Hepatocyte (in vitro differentiated cells): ENCODE results near the gene CLVS2. TPM values are rescaled to one million over a fixed set of nuclear protein-coding genes. Genes with fewer than 3 reads are reported as not detected.

ENCODE experiments used
- DNase-seq: peaks from one replicate; pipeline ENCODE4 v3.0.0-alpha.2; 2016; ENCODE audit warnings: low spot score
- H2AFZ ChIP-seq: fragments of 200-600 bp; sonication (generic); 2 replicates; pipeline ENCODE4 v1.6.0; 2016; ENCODE audit warnings: antibody characterized with exemption, mild to moderate bottlenecking
- H3K27ac ChIP-seq: fragments of 200-600 bp; sonication (generic); 2 replicates; pipeline ENCODE4 v1.5.1; 2016; ENCODE audit warnings: mild to moderate bottlenecking
- H3K27me3 ChIP-seq: fragments of 200-600 bp; sonication (generic); 2 replicates; pipeline ENCODE4 v1.6.1; 2016
- H3K36me3 ChIP-seq: fragments of 200-600 bp; sonication (generic); replicated peaks from 2 replicates; pipeline ENCODE4 v1.5.1; 2016; ENCODE audit warnings: low read depth; ENCODE audit not compliant: insufficient read depth
- H3K4me1 ChIP-seq: fragments of 200-600 bp; sonication (generic); 2 replicates; pipeline ENCODE4 v1.5.1; 2016; ENCODE audit warnings: mild to moderate bottlenecking, moderate library complexity; ENCODE audit not compliant: insufficient read depth
- H3K4me2 ChIP-seq: fragments of 200-600 bp; sonication (generic); 2 replicates; pipeline ENCODE4 v1.6.0; 2016
- H3K4me3 ChIP-seq: fragments of 200-600 bp; sonication (generic); 2 replicates; pipeline ENCODE4 v1.5.1; 2016; ENCODE audit warnings: mild to moderate bottlenecking
- H3K79me2 ChIP-seq: fragments of 200-600 bp; sonication (generic); 2 replicates; pipeline ENCODE4 v1.6.0; 2017; ENCODE audit warnings: mild to moderate bottlenecking
- H3K9me2 ChIP-seq: fragments of 200-600 bp; sonication (generic); replicated peaks from 2 replicates; pipeline ENCODE4 v1.6.0; 2017; ENCODE audit warnings: mild to moderate bottlenecking; ENCODE audit not compliant: insufficient read depth
- H3K9me3 ChIP-seq: fragments of 200-600 bp; sonication (generic); 2 replicates; pipeline ENCODE4 v1.5.1; 2016; ENCODE audit warnings: low read depth, mild to moderate bottlenecking
- H4K20me1 ChIP-seq: fragments of 200-600 bp; sonication (generic); 2 replicates; pipeline ENCODE4 v1.6.0; 2016; ENCODE audit warnings: mild to moderate bottlenecking; ENCODE audit not compliant: insufficient read depth, poor library complexity, severe bottlenecking
- CTCF ChIP-seq: fragments of 200-600 bp; sonication (generic); IDR thresholded peaks from 2 replicates; pipeline ENCODE4 v1.5.1; 2016; ENCODE audit warnings: antibody characterized with exemption, mild to moderate bottlenecking; ENCODE audit not compliant: poor library complexity
- EZH2 ChIP-seq: fragments of 200-600 bp; sonication (generic); IDR thresholded peaks from 2 replicates; pipeline ENCODE4 v1.6.1; 2016; ENCODE audit warnings: antibody characterized with exemption, mild to moderate bottlenecking, borderline replicate concordance
- EZH2phosphoT487 ChIP-seq: fragments of 200-600 bp; sonication (generic); IDR thresholded peaks from one replicate; pipeline ENCODE4 v1.6.1; 2018; ENCODE audit warnings: antibody characterized with exemption, mild to moderate bottlenecking, low read depth, moderate library complexity; ENCODE audit not compliant: unreplicated experiment, severe bottlenecking
- WGBS: methylation state at CpG from one replicate; pipeline ENCODE4 v1.1.6; 2016; ENCODE audit warnings: low lambda C conversion rate; ENCODE audit errors: missing lambda C conversion rate; 5-methylcytosine and 5-hydroxymethylcytosine counted together
- polyA plus RNA-seq: library from polyadenylated mRNA; unstranded; fragments of >200 nt; fragmentation: Nextera tagmentation; extraction: Ambion mirVana; gene quantifications from 2 replicates; pipeline ENCODE4 v1.2.1, GENCODE V29; 2016
- total RNA-seq: library from RNA; depleted of rRNA; stranded (reverse); fragments of >200 nt; gene quantifications from 2 replicates; pipeline ENCODE4 v1.2.3, GENCODE V29; 2014

Gene CLVS2
- total and polyA plus RNA-seq, 2 experiments from 2014 or later: 0.07 TPM; not detected in 1

GRCh38 chr6:123064038-123064437 lies 68.0 kb downstream of the CLVS2 start:
- H3K36me3 ChIP-seq: no peaks in the 10 kb centered on the region
- H3K9me2 ChIP-seq: no peaks in the 10 kb centered on the region
- H3K4me2 ChIP-seq: no peak overlapping the region
- no peaks in the 10 kb centered on the region for H3K4me1 ChIP-seq
- 74% methylated on average over 2 of the region's 2 CpGs for WGBS
- H3K9me3 ChIP-seq: no peaks in the 10 kb centered on the region
- DNase-seq: no peak
- no peak overlapping the region for H2AFZ ChIP-seq
- H4K20me1 ChIP-seq: no peaks in the 10 kb centered on the region
- TF ChIP-seq CTCF (no peak), EZH2phosphoT487 (no peak), EZH2 (no peak)
- H3K27ac ChIP-seq: no peak overlapping the region
- H3K4me3 ChIP-seq: no peak overlapping the region
- no peaks in the 10 kb centered on the region for H3K27me3 ChIP-seq
- no peaks in the 10 kb centered on the region for H3K79me2 ChIP-seq

GRCh38 chr6:123074616-123075015 lies 78.6 kb downstream of the CLVS2 start:
- no peak for DNase-seq
- no peak for TF ChIP-seq CTCF
- no peak for TF ChIP-seq EZH2
- no peak for TF ChIP-seq EZH2phosphoT487
- peaks cover 3% of the 10 kb centered on the region for H3K9me2 ChIP-seq
- no peaks in the 10 kb centered on the region for H3K9me3 ChIP-seq
- H3K79me2 ChIP-seq: no peaks in the 10 kb centered on the region
- no peak overlapping the region for H3K27ac ChIP-seq
- H3K4me2 ChIP-seq: no peak overlapping the region
- H3K4me3 ChIP-seq: no peak overlapping the region
- no peak overlapping the region for H2AFZ ChIP-seq
- H4K20me1 ChIP-seq: no peaks in the 10 kb centered on the region
- H3K4me1 ChIP-seq: no peaks in the 10 kb centered on the region
- WGBS: 76% methylated on average over 2 of the region's 2 CpGs
- H3K36me3 ChIP-seq: no peaks in the 10 kb centered on the region
- no peaks in the 10 kb centered on the region for H3K27me3 ChIP-seq

- TF ChIP-seq EZH2 (no peak), CTCF (no peak), EZH2phosphoT487 (no peak)
- no peaks in the 10 kb centered on the region for H3K9me3 ChIP-seq
- H2AFZ ChIP-seq: no peak overlapping the region
These were observed 89.4 kb downstream of the CLVS2 start for GRCh38 chr6:123085403-123085802.

GRCh38 chr6:123089226-123089625 lies 93.2 kb downstream of the CLVS2 start:
- Histone ChIP-seq H3K27ac (no peak overlapping the region), H3K4me3 (no peak overlapping the region), H3K79me2 (no peaks in the 10 kb centered on the region), H2AFZ (no peak overlapping the region), H3K36me3 (no peaks in the 10 kb centered on the region), H3K27me3 (no peaks in the 10 kb centered on the region), H3K4me1 (no peaks in the 10 kb centered on the region), H3K9me2 (no peaks in the 10 kb centered on the region), H4K20me1 (no peaks in the 10 kb centered on the region), H3K4me2 (no peak overlapping the region), H3K9me3 (no peaks in the 10 kb centered on the region)
- WGBS: 76% methylated on average over 1 of the region's 1 CpG
- DNase-seq: no peak
- TF ChIP-seq EZH2phosphoT487: no peak
- TF ChIP-seq EZH2: no peak
- TF ChIP-seq CTCF: no peak

More at GRCh38 chr6:123085403-123085802, 89.4 kb downstream of the CLVS2 start:
- Histone ChIP-seq H3K36me3 (no peaks in the 10 kb centered on the region), H3K27me3 (no peaks in the 10 kb centered on the region), H3K4me2 (no peak overlapping the region), H3K79me2 (no peaks in the 10 kb centered on the region), H3K27ac (no peak overlapping the region), H3K4me1 (no peaks in the 10 kb centered on the region), H4K20me1 (no peaks in the 10 kb centered on the region), H3K9me2 (no peaks in the 10 kb centered on the region), H3K4me3 (no peak overlapping the region)
- DNase-seq: no peak
- WGBS: 78% methylated on average over 5 of the region's 5 CpGs
